HG02642 (cell line): ENCODE data around the gene CALML5.

ENCODE experiments used
- ATAC-seq: cut with Tn5 transposase; IDR thresholded peaks from one replicate; pipeline ENCODE4 v1.9.1; 2021; ENCODE audit warnings: mild to moderate bottlenecking; ENCODE audit not compliant: unreplicated experiment, poor library complexity

CALML5 gene

GRCh38 chr10:5467634-5468255 lies 31.6 kb downstream of the CALML5 start:
- no peak for ATAC-seq

- no peak for ATAC-seq
These were observed 32.2 kb downstream of the CALML5 start for GRCh38 chr10:5467207-5467535.

GRCh38 chr10:5466451-5467206 lies 32.7 kb downstream of the CALML5 start:
- no peak for ATAC-seq

GRCh38 chr10:5465976-5466450 lies 33.4 kb downstream of the CALML5 start:
- ATAC-seq: no peak

- no peak for ATAC-seq
These were observed 34.8 kb downstream of the CALML5 start for GRCh38 chr10:5464546-5464945.

GRCh38 chr10:5462841-5463293 lies 36.5 kb downstream of the CALML5 start:
- no peak for ATAC-seq

- no peak for ATAC-seq
These were observed 37.2 kb downstream of the CALML5 start for GRCh38 chr10:5461914-5462840.

- ATAC-seq: no peak
These were observed 38.2 kb downstream of the CALML5 start for GRCh38 chr10:5461203-5461588.

GRCh38 chr10:5460468-5461202 lies 38.7 kb downstream of the CALML5 start:
- no peak for ATAC-seq

GRCh38 chr10:5458949-5459747 lies 40.2 kb downstream of the CALML5 start:
- ATAC-seq: no peak

GRCh38 chr10:5458425-5458824 lies 40.9 kb downstream of the CALML5 start:
- ATAC-seq: no peak

- no peak for ATAC-seq
These were observed 41.6 kb downstream of the CALML5 start for GRCh38 chr10:5457741-5458140.

- no peak for ATAC-seq
These were observed 42.8 kb downstream of the CALML5 start for GRCh38 chr10:5456563-5456962.

- ATAC-seq: no peak
These were observed 45.5 kb downstream of the CALML5 start for GRCh38 chr10:5453749-5454489.

- no peak for ATAC-seq
These were observed 48.6 kb downstream of the CALML5 start for GRCh38 chr10:5450605-5451384.

- ATAC-seq: no peak
These were observed 49.5 kb downstream of the CALML5 start for GRCh38 chr10:5449823-5450222.

- ATAC-seq: no peak
These were observed 50.1 kb downstream of the CALML5 start for GRCh38 chr10:5449227-5449626.
